ENCODE data around the gene AFDN. TPM values are rescaled to one million over a fixed set of nuclear protein-coding genes. Genes with fewer than 3 reads are reported as not detected.

AFDN gene
- total RNA-seq, 6 donors from 2014 or later = 149 to 517 (median 265) TPM

DNA sequence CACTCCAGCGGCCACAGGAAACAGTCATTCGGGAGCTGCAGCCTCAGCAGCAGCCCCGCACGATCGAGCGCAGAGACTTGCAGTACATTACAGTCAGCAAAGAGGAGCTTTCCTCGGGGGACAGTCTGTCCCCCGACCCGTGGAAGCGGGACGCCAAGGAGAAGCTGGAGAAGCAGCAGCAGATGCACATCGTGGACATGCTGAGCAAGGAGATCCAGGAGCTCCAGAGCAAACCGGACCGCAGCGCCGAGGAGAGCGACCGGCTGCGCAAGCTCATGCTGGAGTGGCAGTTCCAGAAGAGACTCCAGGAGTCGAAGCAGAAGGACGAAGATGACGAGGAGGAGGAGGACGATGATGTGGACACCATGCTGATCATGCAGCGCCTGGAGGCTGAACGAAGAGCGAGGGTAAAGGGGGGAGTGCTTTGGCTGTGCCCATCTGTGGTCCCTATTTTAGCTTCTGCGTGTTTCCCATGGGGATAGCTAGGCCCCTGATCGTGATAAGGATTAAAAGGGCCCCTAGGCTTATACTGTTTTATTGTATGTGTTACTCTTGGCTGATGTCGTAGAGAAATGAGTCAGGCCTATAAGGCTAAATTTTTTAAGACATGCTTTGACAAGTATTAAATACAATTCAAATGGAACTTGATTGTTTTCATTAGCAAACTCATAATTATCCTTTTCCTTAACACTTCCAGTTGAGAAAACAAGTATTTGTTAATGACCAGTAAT lies 125.2 kb downstream of the AFDN start:
- 94 to 95% methylated on average over 24 to 29 of the region's 29 CpGs for WGBS, 2 donors
- no peak for TF ChIP-seq POLR2A (IDR thresholded peaks at IDR 0.05)
- no peak for TF ChIP-seq POLR2AphosphoS5 (IDR thresholded peaks at IDR 0.05)
- no peak for TF ChIP-seq CTCF (IDR thresholded peaks at IDR 0.05)
- no peak for TF ChIP-seq EP300 (IDR thresholded peaks at IDR 0.05)
- Histone ChIP-seq H3K27ac (no peak overlapping the region), H3K4me3 (no peak overlapping the region), H3K9me3 (no peaks in the 10 kb centered on the region), H3K36me3 (peaks cover 24 to 78% (median 43%) of the 10 kb centered on the region in 4 donors), H3K4me1 (no peaks in the 10 kb centered on the region), H3K27me3 (no peaks in the 10 kb centered on the region)
- DNase-seq (peak in 1 of 2 donors; percentile 75), ATAC-seq (ENCODE audit: low FRiP score in 2 of 2) (no peak)

- TF ChIP-seq EP300 (IDR thresholded peaks at IDR 0.05) = no peak
- no peak for TF ChIP-seq POLR2AphosphoS5 (IDR thresholded peaks at IDR 0.05)
- no peak for TF ChIP-seq POLR2A (IDR thresholded peaks at IDR 0.05)
- no peak for TF ChIP-seq CTCF (IDR thresholded peaks at IDR 0.05)
- Histone ChIP-seq H3K4me1 (peaks cover 0 to 4% (median 0%) of the 10 kb centered on the region in 4 donors), H3K27me3 (no peaks in the 10 kb centered on the region), H3K9me3 (no peaks in the 10 kb centered on the region), H3K36me3 (peaks cover 24 to 74% (median 44%) of the 10 kb centered on the region in 4 donors), H3K4me3 (no peak overlapping the region), H3K27ac (no peak overlapping the region)
- DNase-seq (no peak), ATAC-seq (ENCODE audit: low FRiP score in 2 of 2) (no peak)
- 90 to 100% methylated on average over 1 of the region's 1 CpG for WGBS, 2 donors
These were observed 125.8 kb downstream of the AFDN start for GRCh38 chr6:167952512-167952859.

GRCh38 chr6:167953551-167953950 lies 126.8 kb downstream of the AFDN start:
- no peak overlapping the region for H3K4me3 ChIP-seq
- peaks cover 19 to 70% (median 41%) of the 10 kb centered on the region in 4 donors for H3K36me3 ChIP-seq
- H3K9me3 ChIP-seq = no peaks in the 10 kb centered on the region
- no peak for ATAC-seq (ENCODE audit: low FRiP score in 2 of 2)
- H3K4me1 ChIP-seq = peaks cover 0 to 6% (median 0%) of the 10 kb centered on the region in 4 donors
- DNase-seq = no peak
- no peaks in the 10 kb centered on the region for H3K27me3 ChIP-seq
- TF ChIP-seq POLR2AphosphoS5 (IDR thresholded peaks at IDR 0.05) (no peak), EP300 (IDR thresholded peaks at IDR 0.05) (no peak), CTCF (IDR thresholded peaks at IDR 0.05) (no peak), POLR2A (IDR thresholded peaks at IDR 0.05) (no peak)
- 86 to 91% methylated on average over 5 of the region's 5 CpGs for WGBS, 2 donors
- peak overlapping the region in 1 of 4 donors; percentile 14 for H3K27ac ChIP-seq

GRCh38 chr6:167954151-167954550 lies 127.4 kb downstream of the AFDN start:
- Histone ChIP-seq H3K36me3 (peaks cover 13 to 64% (median 36%) of the 10 kb centered on the region in 4 donors), H3K4me3 (no peak overlapping the region), H3K4me1 (peaks cover 0 to 6% (median 0%) of the 10 kb centered on the region in 4 donors), H3K27ac (peak overlapping the region in 1 of 4 donors; percentile 14), H3K9me3 (no peaks in the 10 kb centered on the region), H3K27me3 (no peaks in the 10 kb centered on the region)
- WGBS, 2 donors = 95 to 96% methylated on average over 3 of the region's 3 CpGs
- TF ChIP-seq POLR2A (IDR thresholded peaks at IDR 0.05) (no peak), POLR2AphosphoS5 (IDR thresholded peaks at IDR 0.05) (no peak), CTCF (IDR thresholded peaks at IDR 0.05) (no peak), EP300 (IDR thresholded peaks at IDR 0.05) (no peak)
- DNase-seq = no peak
- ATAC-seq (ENCODE audit: low FRiP score in 2 of 2) = no peak

DNA sequence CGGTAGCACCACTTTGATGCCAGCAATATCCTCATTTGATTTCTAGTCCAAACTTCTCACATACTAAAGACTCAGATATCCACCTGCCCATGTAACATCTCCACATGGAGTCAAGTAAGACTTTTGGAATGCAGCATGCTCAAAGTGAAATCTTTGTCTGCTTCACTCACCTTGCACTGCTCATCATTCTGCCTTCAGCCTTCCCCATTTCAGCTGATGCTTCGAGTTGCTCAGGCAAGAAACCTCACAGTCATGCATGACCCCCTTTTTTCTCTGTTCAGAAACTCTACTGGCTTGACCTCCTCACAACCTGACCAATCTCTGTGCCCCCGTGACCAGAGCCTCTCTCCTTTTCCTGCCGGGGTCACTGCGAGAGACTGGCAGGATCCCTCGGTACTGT lies 129.8 kb downstream of the AFDN start:
- TF ChIP-seq CTCF (IDR thresholded peaks at IDR 0.05) = no peak
- DNase-seq = no peak
- no peak overlapping the region for H3K4me3 ChIP-seq
- no peaks in the 10 kb centered on the region for H3K27me3 ChIP-seq
- WGBS, 2 donors = 98% methylated on average over 6 of the region's 6 CpGs
- ATAC-seq (ENCODE audit: low FRiP score in 2 of 2) = no peak
- peaks cover 0 to 6% (median 4%) of the 10 kb centered on the region in 4 donors for H3K4me1 ChIP-seq
- peaks cover 3 to 41% (median 15%) of the 10 kb centered on the region in 4 donors for H3K36me3 ChIP-seq
- H3K27ac ChIP-seq = peak overlapping the region in 2 of 4 donors; percentile 6 to 32
- no peaks in the 10 kb centered on the region for H3K9me3 ChIP-seq

All from upper lobe of left lung (tissue), 6 donors.